Measurements from ENCODE around the gene SLC22A4. TPM values are rescaled to one million over a fixed set of nuclear protein-coding genes. Genes with fewer than 3 reads are reported as not detected.

SLC22A4 gene
- polyA plus RNA-seq, 2 of the 4 experiments (the other 2 are of a cell fraction), result 3.2 to 4.6 TPM

- ChIA-PET CTCF (interaction anchor here (0.8 to 2.0 kb wide), 6 partner anchors 8 to 442 kb away, joined by 3 to 12 read pairs (median 5); partner anchors contain the start of gene SLC22A5), POLR2A (no interaction called here)
- ATAC-seq, result no peak
- WGBS (ENCODE audit: missing lambda C conversion rate), result 89% methylated on average over 7 of the region's 7 CpGs
- no peak overlapping the region for H3K27ac ChIP-seq
- DNase-seq (ENCODE audit: low read depth in 1 of 2, low spot score in 1 of 2), result no peak
- no peak overlapping the region for H3K4me3 ChIP-seq
- H3K4me2 ChIP-seq, result no peak overlapping the region
- TF ChIP-seq ZFP36 (IDR thresholded peaks at IDR 0.05; ENCODE audit: borderline replicate concordance, partially characterized antibody), result no peak
- no peak for TF ChIP-seq NPAS2 (CRISPR knock-in tag; IDR thresholded peaks at IDR 0.05; ENCODE audit: borderline replicate concordance)
- no peak for TF ChIP-seq USF2 (IDR thresholded peaks at IDR 0.05)
- TF ChIP-seq HMGXB4 (CRISPR knock-in tag; IDR thresholded peaks at IDR 0.05; ENCODE audit: borderline replicate concordance), result no peak
- TF ChIP-seq ATOH8 (CRISPR knock-in tag; IDR thresholded peaks at IDR 0.05; ENCODE audit: low read depth), result no peak
- TF ChIP-seq MYC (IDR thresholded peaks at IDR 0.05; ENCODE audit: borderline replicate concordance, low read length), result no peak
- TF ChIP-seq KDM1A (IDR thresholded peaks at IDR 0.05; ENCODE audit: low read depth), result no peak
- no peak for TF ChIP-seq JUNB (IDR thresholded peaks at IDR 0.05)
- no peak for TF ChIP-seq CHD4 (IDR thresholded peaks at IDR 0.05; ENCODE audit: borderline replicate concordance)
- no peak for TF ChIP-seq TFCP2L1 (CRISPR knock-in tag; IDR thresholded peaks at IDR 0.05)
- TF ChIP-seq RFX5 (IDR thresholded peaks at IDR 0.05), result no peak
- TF ChIP-seq TP53 (CRISPR knock-in tag; IDR thresholded peaks at IDR 0.05), result no peak
- TF ChIP-seq NR3C1 (IDR thresholded peaks at IDR 0.05), result no peak
- no peak for TF ChIP-seq SREBF2 (IDR thresholded peaks at IDR 0.05)
- no peak for TF ChIP-seq BHLHE40 (IDR thresholded peaks at IDR 0.05; ENCODE audit: low read depth, low read length)
- no peak for TF ChIP-seq ZNF302 (CRISPR knock-in tag; IDR thresholded peaks at IDR 0.05)
- TF ChIP-seq FOSL2 (IDR thresholded peaks at IDR 0.05), result no peak
- no peak for TF ChIP-seq FOSL2 (CRISPR knock-in tag; IDR thresholded peaks at IDR 0.05)
- no peak for FAIRE-seq
- H3K4me1 ChIP-seq, result peaks cover 17% of the 10 kb centered on the region
- H3K9me3 ChIP-seq, result no peaks in the 10 kb centered on the region
Measured at GRCh38 chr5:132377738-132378137, 83.5 kb downstream of the SLC22A4 start.

GRCh38 chr5:132378580-132378979 lies 84.4 kb downstream of the SLC22A4 start:
- Histone ChIP-seq H3K4me2 (no peak overlapping the region), H3K9me3 (no peaks in the 10 kb centered on the region), H3K4me3 (no peak overlapping the region), H3K27ac (no peak overlapping the region), H3K4me1 (peaks cover 11% of the 10 kb centered on the region; the same call in 1 of the 3 replicates)
- ChIA-PET CTCF (interaction anchor here (0.8 to 2.3 kb wide), 11 partner anchors 8 to 442 kb away, joined by 3 to 12 read pairs (median 4); partner anchors contain the start of genes IRF1 and SLC22A5), POLR2A (no interaction called here)
- DNase-seq (ENCODE audit: low read depth in 1 of 2, low spot score in 1 of 2), result no peak
- TF ChIP-seq ZSCAN20 (CRISPR knock-in tag; IDR thresholded peaks at IDR 0.05) (no peak), SREBF2 (IDR thresholded peaks at IDR 0.05) (no peak), ZC3H11A (IDR thresholded peaks at IDR 0.05) (no peak), TFCP2L1 (CRISPR knock-in tag; IDR thresholded peaks at IDR 0.05) (no peak), GATA3 (IDR thresholded peaks at IDR 0.05; ENCODE audit: borderline replicate concordance) (no peak), KDM5A (IDR thresholded peaks at IDR 0.05) (no peak), CBX2 (IDR thresholded peaks at IDR 0.05; ENCODE audit: borderline replicate concordance, low read depth) (no peak), ZNF302 (CRISPR knock-in tag; IDR thresholded peaks at IDR 0.05) (no peak), HMGXB4 (CRISPR knock-in tag; IDR thresholded peaks at IDR 0.05; ENCODE audit: borderline replicate concordance) (no peak), HOXB5 (CRISPR knock-in tag; IDR thresholded peaks at IDR 0.05) (no peak), BHLHE40 (IDR thresholded peaks at IDR 0.05; ENCODE audit: low read depth, low read length) (no peak), RNF2 (IDR thresholded peaks at IDR 0.05; ENCODE audit: borderline replicate concordance, low read depth) (no peak), MYC (IDR thresholded peaks at IDR 0.05; ENCODE audit: borderline replicate concordance, low read length) (no peak)
- ATAC-seq, result no peak
- 60% methylated on average over 3 of the region's 3 CpGs for WGBS (ENCODE audit: missing lambda C conversion rate)
- FAIRE-seq, result no peak

All from A549 (cell line).